OCI-LY1 (cell line): Measurements from ENCODE around the gene SMAP2.
A peak's percentile ranks its signal among the peaks of the same experiment; 100 is the strongest.

Experiments
- H2AFZ ChIP-seq: fragments of 200-600 bp; sonication (generic), shearing (Covaris generic); 2 replicates; pipeline ENCODE4 v1.6.0; 2014; ENCODE audit warnings: antibody characterized with exemption, mild to moderate bottlenecking, low read length
- H3F3A ChIP-seq: fragments of 200-600 bp; sonication (generic), shearing (Covaris generic); 2 replicates; pipeline ENCODE4 v1.6.0; 2014; ENCODE audit warnings: mild to moderate bottlenecking, antibody characterized with exemption, low read length, moderate library complexity; ENCODE audit not compliant: insufficient read depth
- H3K27ac ChIP-seq: fragments of 200-600 bp; sonication (generic); 2 replicates; pipeline ENCODE4 v1.5.1; 2014; ENCODE audit warnings: low read length, mixed run types, mild to moderate bottlenecking, low read depth; ENCODE audit not compliant: poor library complexity, severe bottlenecking
- H3K27me3 ChIP-seq: fragments of 200-600 bp; sonication (generic); 2 replicates; pipeline ENCODE4 v1.6.0; 2014; ENCODE audit warnings: antibody characterized with exemption, mild to moderate bottlenecking, low read length, moderate library complexity; ENCODE audit not compliant: insufficient read depth
- H3K36me3 ChIP-seq: fragments of 200-600 bp; sonication (generic); 2 replicates; pipeline ENCODE4 v1.6.1; 2014; ENCODE audit warnings: mild to moderate bottlenecking, antibody characterized with exemption, low read length, moderate library complexity, mixed read lengths; ENCODE audit not compliant: insufficient read depth
- H3K4me1 ChIP-seq: fragments of 200-600 bp; sonication (generic); 2 replicates; pipeline ENCODE4 v1.5.1; 2014; ENCODE audit warnings: mild to moderate bottlenecking, low read length, moderate library complexity; ENCODE audit not compliant: insufficient read depth, severe bottlenecking
- H3K4me2 ChIP-seq: fragments of 200-600 bp; sonication (generic), shearing (Covaris generic); 2 replicates; pipeline ENCODE4 v1.6.1; 2014; ENCODE audit warnings: low read length
- H3K4me3 ChIP-seq: fragments of 200-600 bp; sonication (generic); 2 replicates; pipeline ENCODE4 v1.5.1; 2014; ENCODE audit warnings: low read length, low read depth, mild to moderate bottlenecking, mixed read lengths; ENCODE audit not compliant: poor library complexity, severe bottlenecking
- H3K79me2 ChIP-seq: fragments of 200-600 bp; shearing (Covaris generic); 2 replicates; pipeline ENCODE4 v1.6.1; 2016; ENCODE audit warnings: mixed run types, low read length, mixed read lengths; ENCODE audit not compliant: insufficient read depth
- H3K9ac ChIP-seq: fragments of 200-600 bp; sonication (generic), shearing (Covaris generic); 2 replicates; pipeline ENCODE4 v1.6.1; 2014; ENCODE audit warnings: mild to moderate bottlenecking, low read length, mixed read lengths
- H3K9me2 ChIP-seq: fragments of 200-600 bp; sonication (generic), shearing (Covaris generic); 2 replicates; pipeline ENCODE4 v1.6.1; 2014; ENCODE audit warnings: low read depth, mild to moderate bottlenecking, low read length, mixed read lengths
- H3K9me3 ChIP-seq: fragments of 200-600 bp; shearing (Covaris generic); 2 replicates; pipeline ENCODE4 v1.6.1; 2014; ENCODE audit warnings: low read length, mixed read lengths
- H4K20me1 ChIP-seq: fragments of 200-600 bp; sonication (generic), shearing (Covaris generic); 2 replicates; pipeline ENCODE4 v1.6.0; 2016; ENCODE audit warnings: mild to moderate bottlenecking, low read length; ENCODE audit not compliant: insufficient read depth
- CTCF ChIP-seq: fragments of 200-600 bp; sonication (generic), shearing (Covaris generic); IDR thresholded peaks from 2 replicates; pipeline ENCODE4 v1.5.1; 2017; ENCODE audit warnings: mild to moderate bottlenecking, antibody characterized with exemption, low read length, moderate library complexity, mixed read lengths
- EZH2 ChIP-seq: fragments of 200-600 bp; sonication (generic), shearing (Covaris generic); IDR thresholded peaks from 2 replicates; pipeline ENCODE4 v1.8.0; 2017; ENCODE audit warnings: borderline replicate concordance, mixed run types, mild to moderate bottlenecking, antibody characterized with exemption, low read length, moderate library complexity, mixed read lengths

Gene SMAP2

GRCh38 chr1:40392221-40392620, 18.7 kb downstream of the SMAP2 start:
- H3K9me3 ChIP-seq, result no peaks in the 10 kb centered on the region
- H3K36me3 ChIP-seq, result peaks cover 29% of the 10 kb centered on the region
- no peaks in the 10 kb centered on the region; the same call in 1 of the 2 replicates for H3K27me3 ChIP-seq
- no peaks in the 10 kb centered on the region for H3F3A ChIP-seq
- H3K4me2 ChIP-seq, result no peak overlapping the region
- H3K9ac ChIP-seq, result no peak overlapping the region
- peaks cover 4% of the 10 kb centered on the region; the same call in 1 of the 2 replicates for H4K20me1 ChIP-seq
- H3K4me1 ChIP-seq, result peaks cover 83% of the 10 kb centered on the region
- TF ChIP-seq CTCF, result no peak
- no peak for TF ChIP-seq EZH2
- H2AFZ ChIP-seq, result no peak overlapping the region
- H3K79me2 ChIP-seq, result no peaks in the 10 kb centered on the region; the same call in 1 of the 2 replicates
- H3K4me3 ChIP-seq, result no peak overlapping the region
- H3K27ac ChIP-seq, result no peak overlapping the region
- no peaks in the 10 kb centered on the region for H3K9me2 ChIP-seq

- Histone ChIP-seq H3K9me2 (no peaks in the 10 kb centered on the region), H2AFZ (no peak overlapping the region), H3K9ac (no peak overlapping the region), H3K79me2 (no peaks in the 10 kb centered on the region; the same call in 1 of the 2 replicates), H3F3A (no peaks in the 10 kb centered on the region), H3K27ac (peak overlapping the region; percentile 3), H3K4me1 (peaks cover 83% of the 10 kb centered on the region), H4K20me1 (peaks cover 4% of the 10 kb centered on the region; the same call in 1 of the 2 replicates), H3K36me3 (peaks cover 29% of the 10 kb centered on the region), H3K4me2 (no peak overlapping the region), H3K9me3 (no peaks in the 10 kb centered on the region), H3K4me3 (no peak overlapping the region), H3K27me3 (no peaks in the 10 kb centered on the region; the same call in 1 of the 2 replicates)
- TF ChIP-seq CTCF, result no peak
- no peak for TF ChIP-seq EZH2
These were observed 19.6 kb downstream of the SMAP2 start for GRCh38 chr1:40393173-40393572.

- Histone ChIP-seq H3K79me2 (no peaks in the 10 kb centered on the region; the same call in 1 of the 2 replicates), H3F3A (no peaks in the 10 kb centered on the region), H4K20me1 (peaks cover 4% of the 10 kb centered on the region; the same call in 1 of the 2 replicates), H3K9ac (no peak overlapping the region), H3K4me3 (no peak overlapping the region), H3K4me1 (peaks cover 71% of the 10 kb centered on the region), H3K36me3 (peaks cover 19% of the 10 kb centered on the region; the same call in 1 of the 2 replicates), H3K27me3 (no peaks in the 10 kb centered on the region; the same call in 1 of the 2 replicates), H2AFZ (no peak overlapping the region), H3K9me2 (no peaks in the 10 kb centered on the region), H3K9me3 (no peaks in the 10 kb centered on the region), H3K27ac (peak overlapping the region; percentile 43), H3K4me2 (no peak overlapping the region)
- no peak for TF ChIP-seq EZH2
- TF ChIP-seq CTCF, result no peak
These were observed 21.1 kb downstream of the SMAP2 start for GRCh38 chr1:40394491-40395172.
